Ovary (tissue), 9 donors: ENCODE measurements around the gene HDAC10. TPM values are rescaled to one million over a fixed set of nuclear protein-coding genes. Genes with fewer than 3 reads are reported as not detected.

Experiments used
- DNase-seq, 5 donors: peaks; one replicate each; pipeline ENCODE4 v3.0.0-alpha.2; 2019 to 2020
- H3K27ac ChIP-seq, 2 donors: fragments of 200-600 bp; one replicate each; pipeline versions ENCODE4 v1.5.1 to v1.8.0; 2019 to 2022
- H3K27me3 ChIP-seq: fragments of 200-600 bp; one replicate; pipeline ENCODE4 v1.8.0; 2022
- H3K36me3 ChIP-seq: fragments of 200-600 bp; sonication (generic); one replicate; pipeline ENCODE4 v1.5.1; 2019
- H3K4me1 ChIP-seq: one replicate; pipeline ENCODE4 v1.8.1; 2013; ENCODE audit warnings: mild to moderate bottlenecking, moderate library complexity; ENCODE audit not compliant: insufficient read depth
- H3K4me3 ChIP-seq: fragments of 200-600 bp; sonication (generic); one replicate; pipeline ENCODE4 v1.5.1; 2017
- H3K9me3 ChIP-seq, 2 donors: fragments of 200-600 bp in 1 of 2; sonication (generic) in 1 of 2; one replicate each; pipeline versions ENCODE4 v1.5.1 to v1.8.1; 2013 to 2019; ENCODE audit warnings: mild to moderate bottlenecking in 1 of 2, moderate library complexity in 1 of 2
- EP300 ChIP-seq: sonication (generic); formaldehyde crosslinking; IDR thresholded peaks from one replicate; pipeline ENCODE4 v1.6.1; 2017; ENCODE audit warnings: antibody characterized with exemption
- POLR2A ChIP-seq: fragments of 450-650 bp; IDR thresholded peaks from one replicate; pipeline ENCODE4 v1.6.1; 2017; ENCODE audit warnings: antibody characterized with exemption, mild to moderate bottlenecking, moderate library complexity
- whole genome bisulfite sequencing, 3 donors: extraction: QIAGEN DNeasy Blood & Tissue Kit in 1 of 3; methylation state at CpG; one replicate each; pipeline versions ENCODE4 v1.1.5 to v1.1.7; 2013 to 2017; 5-methylcytosine and 5-hydroxymethylcytosine counted together
- intact Hi-C, 4 donors: fragments of 100-400 bp; cut with DNase I; formaldehyde crosslinking; loops; one replicate each; pipeline versions ENCODE4 v1.11.0 to v1.15.1; 2022 to 2023
- polyA plus RNA-seq, 2 donors: library from polyadenylated mRNA; stranded (reverse); fragments of 200-250 nt in 1 of 2; fragments of 350-450 nt in 1 of 2; fragmentation: Illumina TruSeq in 1 of 2; extraction: RNeasy Lipid Tissue Mini Kit (QIAGEN cat#74804) in 1 of 2; gene quantifications; one replicate each; pipeline ENCODE4 v1.2.3, GENCODE V29; 2013 to 2014
- total RNA-seq, 7 donors: library from RNA; depleted of rRNA in 2 of 7; stranded (reverse); fragments of >200 nt in 2 of 7; fragmentation: NEBNext Ultra II Directional in 3 of 7; extraction: Animal tissue kit (Norgen Biotek cat#: 25700) in 3 of 7; gene quantifications; one replicate each; pipeline versions ENCODE4 v1.1.0 to v1.2.4, GENCODE V29; 2016 to 2023
- TF ChIP-seq, protein P1 (sequence below), 3 donors: fragments of 450-650 bp in 2 of 3; fragments of 200-600 bp in 1 of 3; IDR thresholded peaks; one replicate each; pipeline versions ENCODE4 v1.5.1 to v1.8.0; 2016 to 2022; ENCODE audit warnings: antibody characterized with exemption in 3 of 3, mild to moderate bottlenecking in 1 of 3
- donor health status: DM: no; HTN: no; CAD: no; lungs with moderate emphysema.
- donor health status: DM: no; HTN: no; CAD: no.
- donor health status: Bipolar disorder and iron deficiency.
- donor health status: DM: yes; HTN: yes; CAD: no.
- donor health status: DM: no; HTN: no; CAD: no.
- donor health status: DM: yes; HTN: yes; CAD: no.

HDAC10 gene
- total and polyA plus RNA-seq, 9 donors, result 2.3 to 44.6 (median 38.9) TPM

- H3K4me3 ChIP-seq, result no peak overlapping the region
- intact Hi-C loops, result loop anchor here in 1 of 4 donors (10.0 kb wide), 1 partner anchor 266 kb away; the partner anchor contains the start of gene SCO2
- 67 to 72% (median 68%) methylated on average over 24 of the region's 24 CpGs for WGBS, 3 donors
These were observed 7.6 kb upstream of the HDAC10 start for GRCh38 chr22:50258361-50259292.

DNA sequence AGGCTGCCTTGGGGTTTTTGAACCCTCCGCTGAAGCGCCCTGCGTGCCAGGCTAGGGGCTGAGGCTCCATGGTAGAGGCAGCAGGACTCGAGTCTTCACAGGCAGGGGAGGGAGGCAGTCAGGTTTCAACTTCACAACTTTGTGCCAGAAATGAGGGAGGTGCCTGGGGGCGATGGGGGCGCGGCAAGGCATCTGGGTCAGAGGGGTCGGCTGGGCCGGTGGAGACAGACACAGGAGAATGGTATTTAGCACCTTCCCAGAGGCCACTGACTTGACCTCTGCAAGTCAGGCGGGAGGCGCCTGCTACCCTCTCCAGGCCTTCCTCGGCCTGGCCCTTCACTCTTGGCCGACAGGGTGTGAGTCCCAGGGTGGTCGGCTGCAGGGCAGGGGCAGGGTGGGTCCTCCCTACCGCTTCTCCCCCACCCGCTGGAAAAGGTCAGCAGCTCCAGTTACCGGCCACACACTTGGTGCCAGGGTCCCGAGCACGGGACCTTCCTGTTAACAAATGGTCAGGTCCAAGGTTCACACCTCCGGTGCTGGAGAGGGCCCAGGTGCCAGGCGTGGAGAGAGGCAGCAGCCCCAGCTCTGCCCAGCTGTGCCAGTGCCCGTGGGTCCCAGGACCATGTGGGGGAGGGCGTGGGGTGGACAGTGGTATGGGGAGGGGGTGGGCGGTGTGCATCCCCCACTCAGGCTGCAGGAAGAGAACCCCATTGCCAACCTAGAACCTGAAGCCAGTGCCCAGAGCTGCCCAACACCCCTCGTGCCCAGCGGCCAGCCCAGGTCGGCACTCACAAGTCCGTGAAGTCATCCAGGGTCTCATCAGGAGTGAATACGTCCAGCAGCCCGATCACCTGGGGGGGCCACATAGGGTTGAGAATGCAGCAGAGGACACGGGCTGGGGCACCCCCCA lies 6.6 kb upstream of the HDAC10 start:
- no peaks in the 10 kb centered on the region for H3K9me3 ChIP-seq
- peaks cover 4% of the 10 kb centered on the region for H3K4me1 ChIP-seq
- TF ChIP-seq POLR2A (no peak), EP300 (no peak)
- TF ChIP-seq, protein P1, sequence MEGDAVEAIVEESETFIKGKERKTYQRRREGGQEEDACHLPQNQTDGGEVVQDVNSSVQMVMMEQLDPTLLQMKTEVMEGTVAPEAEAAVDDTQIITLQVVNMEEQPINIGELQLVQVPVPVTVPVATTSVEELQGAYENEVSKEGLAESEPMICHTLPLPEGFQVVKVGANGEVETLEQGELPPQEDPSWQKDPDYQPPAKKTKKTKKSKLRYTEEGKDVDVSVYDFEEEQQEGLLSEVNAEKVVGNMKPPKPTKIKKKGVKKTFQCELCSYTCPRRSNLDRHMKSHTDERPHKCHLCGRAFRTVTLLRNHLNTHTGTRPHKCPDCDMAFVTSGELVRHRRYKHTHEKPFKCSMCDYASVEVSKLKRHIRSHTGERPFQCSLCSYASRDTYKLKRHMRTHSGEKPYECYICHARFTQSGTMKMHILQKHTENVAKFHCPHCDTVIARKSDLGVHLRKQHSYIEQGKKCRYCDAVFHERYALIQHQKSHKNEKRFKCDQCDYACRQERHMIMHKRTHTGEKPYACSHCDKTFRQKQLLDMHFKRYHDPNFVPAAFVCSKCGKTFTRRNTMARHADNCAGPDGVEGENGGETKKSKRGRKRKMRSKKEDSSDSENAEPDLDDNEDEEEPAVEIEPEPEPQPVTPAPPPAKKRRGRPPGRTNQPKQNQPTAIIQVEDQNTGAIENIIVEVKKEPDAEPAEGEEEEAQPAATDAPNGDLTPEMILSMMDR (IDR thresholded peaks at IDR 0.05), result no peak
- no peak overlapping the region for H3K27ac ChIP-seq
- WGBS, 3 donors, result 79 to 82% (median 81%) methylated on average over 30 to 31 of the region's 31 CpGs
- no peak overlapping the region for H3K4me3 ChIP-seq
- intact Hi-C loops, result loop anchor here in 1 of 4 donors (10.0 kb wide), 1 partner anchor 267 kb away; the partner anchor contains the start of gene SCO2
- H3K27me3 ChIP-seq, result no peaks in the 10 kb centered on the region
- DNase-seq, result no peak
- no peaks in the 10 kb centered on the region for H3K36me3 ChIP-seq

More at GRCh38 chr22:50258361-50259292, 7.6 kb upstream of the HDAC10 start:
- DNase-seq, result no peak
- Histone ChIP-seq H3K27me3 (no peaks in the 10 kb centered on the region), H3K4me1 (peaks cover 4% of the 10 kb centered on the region), H3K27ac (no peak overlapping the region), H3K9me3 (no peaks in the 10 kb centered on the region), H3K36me3 (no peaks in the 10 kb centered on the region)
- TF ChIP-seq, protein P1 (IDR thresholded peaks at IDR 0.05), result no peak
- TF ChIP-seq EP300 (no peak), POLR2A (no peak)

DNA sequence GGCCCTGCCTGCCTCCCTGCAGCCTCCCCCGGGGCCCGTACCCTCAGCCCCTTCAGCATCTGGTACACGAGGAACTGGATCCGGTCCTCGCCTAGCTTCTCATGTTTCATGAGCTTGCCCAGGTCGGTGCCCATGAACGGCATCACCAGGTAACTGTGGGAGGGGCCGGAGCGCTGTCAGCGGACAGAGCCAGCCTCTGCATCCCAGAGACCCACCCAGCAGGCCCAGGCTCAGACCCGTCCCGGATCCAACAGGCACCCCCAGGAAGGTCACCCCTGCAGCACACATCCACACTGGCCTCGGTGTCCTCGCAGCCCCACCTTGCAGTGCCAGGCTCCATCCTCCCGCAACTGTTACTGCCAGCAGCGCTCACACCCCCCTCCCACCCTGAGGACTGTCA lies 6.0 kb upstream of the HDAC10 start:
- H3K4me1 ChIP-seq, result peaks cover 4% of the 10 kb centered on the region
- no peaks in the 10 kb centered on the region for H3K36me3 ChIP-seq
- no peak for TF ChIP-seq POLR2A
- TF ChIP-seq, protein P1 (IDR thresholded peaks at IDR 0.05), result no peak
- TF ChIP-seq EP300, result no peak
- H3K9me3 ChIP-seq, result no peaks in the 10 kb centered on the region
- no peaks in the 10 kb centered on the region for H3K27me3 ChIP-seq
- DNase-seq, result no peak
- H3K27ac ChIP-seq, result no peak overlapping the region
- WGBS, 3 donors, result 81 to 87% (median 82%) methylated on average over 16 of the region's 16 CpGs
- H3K4me3 ChIP-seq, result no peak overlapping the region
- intact Hi-C loops, result loop anchor here in 1 of 4 donors (10.0 kb wide), 1 partner anchor 268 kb away; the partner anchor contains the start of gene SCO2

DNA sequence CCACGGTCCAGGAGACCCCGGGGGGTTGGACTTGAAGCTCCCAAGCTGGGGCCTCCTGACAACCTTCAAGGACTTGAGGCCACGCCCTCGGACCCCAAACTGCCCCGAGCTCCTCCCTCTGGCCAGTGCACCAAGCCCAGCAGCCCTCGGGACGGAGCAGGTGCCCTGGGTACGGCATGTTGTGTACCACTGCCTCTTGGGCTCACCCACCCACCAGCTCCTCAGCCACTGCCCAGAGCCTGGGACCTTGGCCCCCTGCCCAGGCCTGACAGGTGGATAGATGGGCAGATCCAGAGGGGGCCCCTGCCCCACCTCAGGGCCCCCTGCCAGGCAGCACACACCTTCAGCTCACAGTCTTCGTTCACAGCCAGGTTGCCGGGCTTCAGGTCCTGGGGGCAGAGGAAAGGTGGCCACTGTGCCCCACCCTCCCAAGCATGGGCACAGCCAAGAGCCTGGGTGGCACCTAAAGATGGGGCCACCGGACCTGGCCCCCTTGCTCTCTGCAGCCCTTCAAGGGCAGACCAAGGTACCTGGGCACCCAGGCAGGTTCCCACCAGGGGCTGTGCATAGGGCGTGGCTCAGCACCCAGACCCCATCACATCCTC lies 5.3 kb upstream of the HDAC10 start:
- DNase-seq, result no peak
- Histone ChIP-seq H3K9me3 (no peaks in the 10 kb centered on the region), H3K27me3 (no peaks in the 10 kb centered on the region), H3K4me3 (no peak overlapping the region), H3K36me3 (no peaks in the 10 kb centered on the region), H3K27ac (no peak overlapping the region), H3K4me1 (peaks cover 6% of the 10 kb centered on the region)
- 80 to 87% (median 86%) methylated on average over 10 to 12 of the region's 12 CpGs for WGBS, 3 donors
- TF ChIP-seq, protein P1 (IDR thresholded peaks at IDR 0.05), result no peak
- TF ChIP-seq EP300, result no peak
- TF ChIP-seq POLR2A, result no peak
- intact Hi-C loops, result loop anchor here in 1 of 4 donors (10.0 kb wide), 1 partner anchor 268 kb away; the partner anchor contains the start of gene SCO2
